ENCODE measurements around the gene GPR68.

The GPR68 gene, protein sequence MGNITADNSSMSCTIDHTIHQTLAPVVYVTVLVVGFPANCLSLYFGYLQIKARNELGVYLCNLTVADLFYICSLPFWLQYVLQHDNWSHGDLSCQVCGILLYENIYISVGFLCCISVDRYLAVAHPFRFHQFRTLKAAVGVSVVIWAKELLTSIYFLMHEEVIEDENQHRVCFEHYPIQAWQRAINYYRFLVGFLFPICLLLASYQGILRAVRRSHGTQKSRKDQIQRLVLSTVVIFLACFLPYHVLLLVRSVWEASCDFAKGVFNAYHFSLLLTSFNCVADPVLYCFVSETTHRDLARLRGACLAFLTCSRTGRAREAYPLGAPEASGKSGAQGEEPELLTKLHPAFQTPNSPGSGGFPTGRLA

DNA sequence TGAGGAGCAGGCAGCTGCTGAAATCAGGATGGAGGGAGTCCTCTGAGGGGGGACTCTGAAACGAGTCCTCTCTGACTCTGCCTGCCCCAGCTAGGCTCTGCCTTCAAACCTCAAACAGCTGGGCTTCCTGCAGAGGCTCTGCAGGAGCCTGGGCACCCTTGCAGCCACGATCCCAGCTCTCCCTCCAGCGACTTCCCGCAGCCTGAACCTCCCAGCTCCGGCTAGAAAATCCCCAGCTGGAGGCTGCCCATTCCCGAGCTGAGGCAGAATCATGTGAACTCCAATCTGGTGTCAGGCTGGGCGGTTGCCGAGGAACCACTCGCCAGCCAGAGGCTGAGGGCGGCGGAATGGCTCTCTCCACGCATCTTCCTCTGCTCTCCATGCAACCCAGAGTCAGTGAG, at the start of gene GPR68:
TSS of gene GPR68 (minus strand) at position 204 of the 401 bp plus-strand sequence. CDS start 9,654 bp downstream, outside the sequence.
- DNase-seq: no peak

- DNase-seq: no peak
Observed at GRCh38 chr14:91294153-91294552, 49.6 kb upstream of the GPR68 start.

- DNase-seq: no peak
Observed at GRCh38 chr14:91293281-91293680, 48.8 kb upstream of the GPR68 start.

GRCh38 chr14:91292491-91292890, 48.0 kb upstream of the GPR68 start:
- no peak for DNase-seq

- DNase-seq: no peak
Observed at GRCh38 chr14:91291786-91292405, 47.4 kb upstream of the GPR68 start.

GRCh38 chr14:91290986-91291385, 46.5 kb upstream of the GPR68 start:
- DNase-seq: no peak

GRCh38 chr14:91289464-91289863, 45.0 kb upstream of the GPR68 start:
- DNase-seq: no peak

GRCh38 chr14:91288876-91289275, 44.4 kb upstream of the GPR68 start:
- no peak for DNase-seq

- DNase-seq: peak; percentile 34 to 76
Observed at GRCh38 chr14:91286530-91286937, 42.0 kb upstream of the GPR68 start.

DNA sequence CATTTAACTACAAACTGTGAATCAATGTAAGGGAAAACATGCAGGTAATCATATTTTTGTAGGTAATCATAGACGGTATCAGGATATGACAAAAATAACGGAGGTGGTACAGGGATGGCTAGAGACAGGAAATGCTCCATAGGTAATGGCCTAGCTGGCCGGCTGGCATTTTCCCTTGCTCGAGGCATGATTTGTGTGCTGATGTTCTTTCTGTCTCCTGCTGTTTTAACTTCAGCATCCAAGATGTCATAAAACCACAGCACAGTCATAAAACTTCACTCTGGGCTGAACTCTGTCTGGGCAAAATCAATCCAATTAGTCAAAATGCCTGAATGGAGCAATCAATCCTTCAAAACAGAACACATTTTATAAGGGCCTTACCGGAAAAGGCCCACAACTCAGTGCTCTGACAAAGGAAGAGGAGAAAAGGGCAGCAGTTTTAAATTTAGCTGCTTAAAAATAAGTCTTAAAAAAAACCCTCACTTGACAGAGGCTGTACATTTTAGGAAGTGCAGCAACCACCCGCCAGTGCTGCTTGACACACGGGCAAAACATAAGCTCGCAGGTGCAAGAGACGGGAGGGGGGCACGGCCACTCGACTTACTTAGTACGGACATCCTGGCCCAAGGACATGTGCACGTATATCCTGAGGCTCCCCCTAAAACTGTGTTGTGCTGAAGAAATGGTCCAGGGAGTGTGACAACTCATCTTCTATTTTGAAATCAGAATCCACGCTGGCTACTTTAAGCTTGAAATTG, 40.5 kb upstream of the GPR68 start:
- DNase-seq: no peak

GRCh38 chr14:91284146-91284790, 39.8 kb upstream of the GPR68 start:
- DNase-seq: no peak

GRCh38 chr14:91283666-91284065, 39.2 kb upstream of the GPR68 start:
- no peak for DNase-seq

- no peak for DNase-seq
Observed at GRCh38 chr14:91282954-91283645, 38.6 kb upstream of the GPR68 start.

GRCh38 chr14:91281346-91281745, 36.8 kb upstream of the GPR68 start:
- DNase-seq: no peak

DNA sequence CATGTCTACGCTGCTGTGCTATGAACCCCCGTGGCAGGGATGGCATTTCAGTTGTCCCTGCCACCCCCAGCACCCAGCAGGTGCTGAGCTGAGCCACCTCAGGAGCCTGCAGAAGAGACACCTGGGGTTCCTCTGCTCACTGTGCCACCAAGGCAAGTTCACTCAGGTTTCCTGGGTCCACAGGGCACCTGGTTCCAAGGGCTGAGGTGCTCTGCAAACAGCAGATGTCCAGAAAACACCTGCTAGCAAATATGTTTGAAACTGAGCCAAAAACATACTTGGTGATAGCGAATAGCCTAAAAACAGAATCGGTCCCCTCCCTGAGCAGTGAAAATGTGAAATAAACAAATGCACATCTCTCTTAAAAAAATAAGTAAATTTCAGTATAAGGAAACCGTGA, 35.6 kb upstream of the GPR68 start:
- DNase-seq: no peak

DNA sequence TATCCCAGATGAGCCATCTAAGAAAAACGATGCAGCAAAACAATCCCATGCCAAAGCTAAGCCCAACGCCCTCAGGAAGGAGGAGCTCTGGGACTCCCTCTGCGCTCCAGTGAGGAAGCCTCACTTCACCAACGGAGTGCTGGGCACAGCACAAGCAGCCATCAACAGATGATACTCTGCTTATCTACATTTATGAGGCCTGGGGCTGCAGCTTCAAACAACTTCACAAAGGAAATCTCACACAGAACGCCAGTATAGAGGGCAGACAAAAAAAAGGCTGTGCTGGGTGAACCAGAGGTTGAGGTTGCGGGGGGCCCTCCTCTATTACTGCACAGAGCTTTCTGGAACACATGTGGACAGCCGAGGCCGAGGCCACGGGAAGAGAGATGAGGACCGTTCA, 34.9 kb upstream of the GPR68 start:
- no peak for DNase-seq

DNA sequence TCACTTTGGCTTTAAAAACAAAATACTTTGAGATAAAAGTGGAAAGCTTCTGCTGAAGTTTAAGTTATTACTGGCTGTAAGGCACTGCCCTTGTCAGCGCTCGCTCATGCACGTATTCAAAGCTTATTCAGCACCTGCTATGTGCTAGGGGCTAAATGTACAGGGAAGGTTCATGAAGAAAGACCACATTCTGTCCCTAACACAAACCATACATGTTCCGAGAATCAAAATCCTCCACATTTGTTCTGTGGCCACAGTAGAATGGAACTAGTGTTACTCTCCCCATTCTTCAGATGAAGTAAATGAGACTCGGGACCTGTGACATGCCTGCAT, 33.8 kb upstream of the GPR68 start:
- DNase-seq: no peak

DNA sequence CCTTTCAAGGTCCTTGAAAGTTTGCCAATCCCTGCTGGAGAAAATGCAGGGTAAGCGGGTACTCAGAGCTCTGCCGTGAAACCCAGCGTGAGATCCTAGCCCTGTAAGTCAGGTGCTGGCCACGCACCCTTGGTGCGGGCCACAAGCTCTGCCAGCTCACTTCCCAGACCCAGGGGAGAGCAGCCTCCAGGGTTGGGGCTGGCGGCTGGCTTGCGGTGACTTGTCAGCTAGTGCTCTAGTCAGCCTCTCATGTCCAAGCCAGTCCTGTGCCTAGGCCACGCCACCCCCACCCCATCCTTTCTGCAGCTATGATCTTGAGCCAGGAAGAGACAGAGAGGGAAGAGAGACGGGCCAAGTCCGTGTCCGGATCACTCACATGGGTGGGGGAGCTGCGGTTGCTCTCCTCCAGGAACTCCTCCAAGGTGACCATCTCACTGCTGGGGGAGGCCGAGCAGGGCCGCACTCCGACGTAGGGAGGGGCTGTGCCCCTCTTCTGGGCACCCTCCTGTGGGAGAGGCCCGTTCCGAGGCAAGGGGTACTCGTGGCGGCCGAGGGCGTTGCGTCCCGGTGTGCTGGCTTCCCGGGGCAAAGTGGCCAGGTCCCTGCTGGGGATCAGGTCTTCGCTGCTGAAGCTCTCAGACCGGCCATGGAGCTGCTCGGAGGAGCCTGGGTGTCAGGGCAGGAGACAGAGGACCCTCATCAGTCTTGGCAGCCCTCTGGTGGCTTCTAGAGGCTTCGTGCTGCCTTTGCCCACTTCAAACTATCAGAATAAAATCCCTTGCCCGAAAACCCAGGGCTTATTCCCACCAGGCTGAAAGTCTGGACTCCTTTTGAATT, 33.3 kb upstream of the GPR68 start:
- DNase-seq: no peak

GRCh38 chr14:91274796-91275195, 30.3 kb upstream of the GPR68 start:
- DNase-seq: no peak

- DNase-seq: no peak
Observed at GRCh38 chr14:91273885-91274273, 29.4 kb upstream of the GPR68 start.

GRCh38 chr14:91273273-91273884, 28.9 kb upstream of the GPR68 start:
- no peak for DNase-seq
